T47D (cell line): ENCODE measurements around the gene CLEC6A.
"Not testable (repeated sequence)": the region's sequence is repeated elsewhere in the genome, so short reads cannot be mapped to it uniquely, and the experiment has no call there.

Experiments used
- DNase-seq, 2 experiments: peaks; one replicate each; pipeline versions ENCODE4 v3.0.0 to v3.0.0-alpha.2; 2011 to 2012; ENCODE audit warnings: low read depth in 1 of 2, low spot score in 1 of 2
- JUND ChIP-seq: IDR thresholded peaks from 2 replicates; pipeline ENCODE4 v1.6.1; 2012; ENCODE audit warnings: low read depth
- in situ Hi-C: cut with HindIII; loops from 2 replicates; pipeline ENCODE4 v1.10.0; 2016; ENCODE audit warnings: low sequenced_read_pairs, low pct_unique_long_range_greater_than_20kb

CLEC6A gene

DNA sequence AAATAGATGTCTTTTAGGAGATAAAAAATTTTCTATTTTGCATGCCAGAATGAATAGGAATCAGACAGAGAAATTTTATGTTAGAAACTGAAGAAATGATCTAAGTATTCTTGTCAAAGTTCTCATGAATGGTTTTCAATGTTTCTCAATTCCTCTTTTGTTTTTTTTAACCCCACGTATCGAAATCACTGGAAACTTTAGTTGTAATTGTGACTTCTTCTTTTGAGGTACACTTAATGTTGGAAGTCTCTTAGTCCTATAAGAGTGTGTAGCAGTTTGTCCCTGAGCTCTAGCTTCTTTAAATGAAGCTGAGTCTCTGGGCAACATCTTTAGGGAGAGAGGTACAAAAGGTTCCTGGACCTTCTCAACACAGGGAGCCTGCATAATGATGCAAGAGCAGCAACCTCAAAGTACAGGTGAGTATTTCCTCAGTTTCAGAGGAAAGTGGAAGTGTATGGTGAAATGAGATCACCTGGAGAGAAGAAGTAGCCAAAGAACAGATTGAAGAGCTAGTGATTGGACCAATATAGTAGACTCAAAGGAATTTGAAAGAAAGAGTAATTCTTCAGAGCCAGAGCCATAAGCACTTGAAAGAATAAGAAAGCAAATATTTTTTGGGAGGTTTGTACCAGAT lies at the start of gene CLEC6A:
CLEC6A (plus strand) TSS at position 236 of the 634 bp plus-strand sequence; CDS start at position 386, 150 bp downstream.
- DNase-seq, result no peak
- TF ChIP-seq JUND, result no peak
- in situ Hi-C loops, result no loop called here

DNA sequence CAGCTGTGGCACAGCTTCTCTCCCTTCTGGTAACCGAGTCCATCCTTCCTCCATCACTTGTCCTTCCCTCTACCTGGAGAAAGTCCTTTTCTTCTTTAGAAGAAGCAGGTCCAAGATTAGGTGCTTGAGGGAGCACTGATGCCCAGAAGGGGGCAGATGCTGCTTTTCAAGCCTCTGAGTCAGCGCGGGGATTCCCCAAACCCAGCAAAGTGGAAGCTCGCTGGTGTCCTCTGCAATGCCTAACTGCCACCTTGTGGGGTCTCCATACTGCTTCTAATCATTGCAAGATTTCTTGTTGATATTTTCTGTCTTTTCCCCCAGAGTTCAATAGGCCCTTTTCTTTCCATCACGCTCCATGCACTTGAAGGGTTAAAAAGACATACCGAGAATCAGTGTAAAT lies 36.2 kb upstream of the CLEC6A start:
- in situ Hi-C loops, DNase-seq: not testable (repeated sequence)

DNA sequence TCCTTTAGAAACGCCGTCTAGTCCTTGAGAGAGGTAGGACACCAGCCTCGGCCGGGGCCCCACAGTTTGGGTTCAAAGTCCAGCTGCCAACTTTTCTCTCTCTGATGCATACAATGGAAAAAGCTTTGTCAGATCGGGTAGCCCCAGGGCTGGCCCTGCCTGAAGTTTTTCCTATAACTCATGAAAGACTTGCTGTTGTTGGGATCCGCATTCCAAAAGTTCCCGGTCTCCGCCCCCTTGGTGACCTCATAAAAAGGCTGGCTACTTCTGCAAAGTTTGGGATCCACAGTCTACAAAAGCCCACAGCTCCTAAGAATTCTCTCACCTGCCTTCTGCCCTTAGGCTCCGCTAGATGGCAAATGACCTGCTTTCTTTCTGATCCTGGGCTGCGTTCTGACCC lies 35.3 kb upstream of the CLEC6A start:
- no peak for TF ChIP-seq JUND
- no peak for DNase-seq
- in situ Hi-C loops, result no loop called here

DNA sequence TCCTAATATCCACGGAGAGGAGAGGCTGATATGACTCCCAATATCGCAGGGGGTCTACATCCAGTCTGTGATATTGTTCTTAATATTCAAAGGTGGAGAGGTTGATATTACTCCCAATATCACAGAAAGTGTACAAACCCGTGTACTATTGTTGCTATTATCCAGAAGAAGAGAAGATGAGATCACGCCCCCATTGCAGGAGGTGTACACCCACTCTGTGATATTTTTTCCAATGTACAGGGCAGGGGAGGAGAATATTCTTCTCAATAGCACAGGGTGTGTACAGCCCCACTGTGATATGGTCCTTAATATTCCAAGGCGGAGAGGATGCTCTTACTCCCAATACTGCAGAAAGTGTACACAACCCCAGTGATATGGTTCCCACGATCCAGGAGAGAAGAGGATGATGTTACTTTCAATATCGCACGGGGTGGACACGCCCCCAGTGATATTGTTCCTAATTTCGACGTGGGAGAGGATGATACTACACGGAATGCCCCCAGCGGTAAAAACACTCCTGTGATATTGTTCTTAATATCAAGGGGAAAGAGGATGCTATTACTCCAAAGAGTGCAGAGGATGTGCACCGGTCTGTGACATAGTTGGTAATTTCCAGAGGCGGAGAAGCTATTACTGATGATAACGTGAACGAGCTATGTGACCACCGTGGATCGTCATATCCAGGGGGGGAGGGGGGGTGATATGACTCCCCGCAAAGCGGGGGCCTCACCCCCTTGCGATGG lies 11.1 kb upstream of the CLEC6A start:
- in situ Hi-C loops, DNase-seq: not testable (repeated sequence)

DNA sequence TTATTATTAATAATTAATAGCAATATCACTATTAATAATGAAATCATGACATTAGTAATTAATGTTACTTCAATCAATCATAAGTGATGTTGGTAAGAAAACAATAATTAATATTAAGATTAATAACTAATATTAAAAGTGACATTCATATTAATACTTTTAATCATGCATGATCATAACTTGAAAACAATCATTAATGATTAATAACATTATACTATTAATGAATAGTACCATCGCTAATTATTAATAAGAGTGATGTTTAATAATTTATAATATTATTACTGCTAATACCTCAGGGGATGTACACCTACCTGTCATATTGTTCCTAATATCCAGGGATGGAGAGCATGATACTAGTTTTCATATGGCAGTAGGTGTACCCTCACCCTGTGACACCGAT lies 10.0 kb upstream of the CLEC6A start:
- in situ Hi-C loops, result no loop called here
- no peak for DNase-seq
- TF ChIP-seq JUND, result no peak

DNA sequence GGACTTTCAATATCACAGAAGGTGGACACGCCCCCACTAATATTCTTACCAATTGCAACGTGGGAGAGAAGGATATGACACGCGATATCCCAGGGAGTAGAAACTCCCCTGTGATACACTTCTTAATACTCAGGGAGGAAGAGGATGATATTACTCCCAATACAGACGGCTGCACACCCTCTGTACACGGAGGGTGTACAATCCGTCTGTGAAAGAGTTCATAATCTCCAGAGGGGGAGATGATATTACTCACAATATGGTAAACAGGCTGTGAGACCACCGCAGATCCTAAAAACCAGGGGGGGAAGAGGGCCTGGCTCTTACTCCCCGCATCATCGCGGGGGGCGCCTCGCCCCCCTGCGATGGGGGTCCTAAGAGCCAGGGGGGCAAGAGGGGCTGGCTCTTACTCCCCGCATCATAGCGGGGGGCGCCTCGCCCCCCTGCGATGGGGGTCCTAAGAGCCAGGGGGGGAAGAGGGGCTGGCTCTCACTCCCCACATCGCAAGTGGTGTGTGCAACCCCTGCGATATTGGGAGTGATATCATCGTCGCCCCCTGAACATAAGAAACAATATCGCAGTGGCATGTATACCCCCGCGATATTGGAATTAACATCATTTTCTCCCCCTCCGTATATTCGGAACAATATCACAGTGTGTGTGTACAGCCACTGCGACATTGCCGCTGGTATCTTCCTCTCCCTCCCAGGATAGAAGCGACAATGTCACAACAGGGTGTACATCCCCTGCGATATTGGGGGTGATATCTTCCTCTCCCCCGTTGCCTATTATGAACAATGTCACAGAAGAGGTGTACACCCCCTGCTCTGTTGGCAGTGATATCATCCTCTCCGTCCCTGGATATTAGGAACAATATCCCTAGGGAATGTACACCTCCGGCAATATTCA lies 8.9 kb upstream of the CLEC6A start:
- in situ Hi-C loops, result no loop called here
- DNase-seq, result no peak
- no peak for TF ChIP-seq JUND

DNA sequence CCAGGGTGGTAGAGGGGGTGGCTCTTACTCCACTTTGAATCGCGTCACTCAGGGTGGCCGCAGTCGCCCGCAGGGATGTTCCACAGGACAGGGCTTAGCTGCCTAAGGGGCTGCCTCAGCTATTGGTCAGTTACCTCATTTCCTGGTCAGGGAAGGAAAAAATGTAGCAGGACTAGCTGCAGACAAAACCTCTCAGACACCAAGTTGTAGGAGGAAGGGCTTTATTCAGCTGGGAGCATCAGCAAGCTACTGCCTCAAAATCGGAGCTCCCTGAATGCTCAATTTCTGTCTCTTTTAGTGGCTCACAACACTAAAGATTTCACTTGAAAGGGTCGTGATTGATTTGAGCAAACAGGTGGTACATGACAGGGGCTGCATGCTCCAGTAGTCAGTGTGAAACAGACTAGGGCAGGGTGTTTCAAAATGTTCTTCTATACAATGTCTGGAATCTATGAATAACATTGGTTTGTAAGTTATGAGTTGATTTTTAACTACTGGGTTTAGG lies 6.4 kb upstream of the CLEC6A start:
- DNase-seq, result peak in 1 of 2 experiments; percentile 66
- no peak for TF ChIP-seq JUND
- in situ Hi-C loops, result no loop called here

DNA sequence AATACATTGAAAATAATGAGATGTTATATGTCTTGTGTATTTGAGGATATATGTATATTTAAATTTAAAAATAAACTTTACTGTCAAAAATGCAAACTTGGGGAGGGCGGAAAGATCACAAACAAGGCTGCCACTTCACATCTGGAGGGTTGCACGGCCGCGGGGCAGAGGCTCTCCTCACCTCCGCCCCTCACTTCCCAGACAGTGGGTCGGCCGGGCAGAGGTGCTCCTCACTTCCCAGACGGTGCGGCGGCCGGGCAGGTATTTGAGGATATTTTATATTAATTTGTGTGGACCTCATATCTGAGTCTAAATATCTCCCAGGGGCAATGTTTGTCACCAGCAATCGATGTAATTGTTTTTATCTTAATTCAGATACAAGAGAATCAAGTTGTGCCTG lies 3.7 kb upstream of the CLEC6A start:
- TF ChIP-seq JUND, result no peak
- in situ Hi-C loops, result no loop called here
- DNase-seq, result no peak

DNA sequence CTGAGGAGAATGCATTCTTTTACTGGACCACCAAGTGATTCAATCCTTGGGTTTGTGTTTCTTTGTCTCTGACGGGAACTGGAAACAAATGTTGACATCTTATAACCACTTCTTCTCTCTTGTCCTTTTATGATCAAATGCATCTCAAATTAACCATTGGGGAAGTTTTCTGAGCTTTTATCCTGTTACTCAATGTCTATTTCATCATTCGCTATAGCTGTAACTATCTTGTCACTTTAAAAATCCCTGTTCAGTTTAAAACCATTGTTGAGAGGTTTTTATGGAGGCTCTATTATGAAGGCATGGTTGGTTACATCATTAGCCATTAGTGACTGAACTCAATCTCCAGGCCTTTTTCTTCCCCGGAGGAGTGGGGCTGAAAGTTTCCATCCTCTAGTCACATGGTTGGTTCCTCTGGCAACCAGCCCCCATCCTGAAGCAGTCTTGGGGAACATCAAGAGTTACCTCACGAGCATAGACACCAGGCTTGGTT lies 2.7 kb upstream of the CLEC6A start:
- in situ Hi-C loops, result no loop called here
- no peak for DNase-seq
- TF ChIP-seq JUND, result no peak

DNA sequence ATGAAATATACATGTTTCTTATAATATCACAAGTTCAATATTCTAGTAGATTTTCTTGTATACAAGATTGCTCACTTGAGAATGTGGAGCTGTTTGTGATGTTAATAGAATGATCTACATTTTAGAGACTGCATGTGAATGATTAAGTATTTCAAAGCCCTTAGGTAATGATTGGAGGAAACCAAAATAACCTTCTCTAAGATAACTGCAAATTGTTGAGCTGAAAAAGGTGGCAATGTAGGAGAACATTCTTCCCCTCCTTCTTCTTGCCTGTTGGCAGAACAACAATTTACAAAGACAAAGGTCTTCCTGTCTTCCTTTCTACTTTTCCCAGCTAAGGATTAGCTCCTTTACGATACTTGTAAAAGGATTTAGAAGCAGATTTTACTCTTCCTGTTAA lies 2.0 kb upstream of the CLEC6A start:
- TF ChIP-seq JUND, result no peak
- in situ Hi-C loops, result no loop called here
- DNase-seq, result no peak

DNA sequence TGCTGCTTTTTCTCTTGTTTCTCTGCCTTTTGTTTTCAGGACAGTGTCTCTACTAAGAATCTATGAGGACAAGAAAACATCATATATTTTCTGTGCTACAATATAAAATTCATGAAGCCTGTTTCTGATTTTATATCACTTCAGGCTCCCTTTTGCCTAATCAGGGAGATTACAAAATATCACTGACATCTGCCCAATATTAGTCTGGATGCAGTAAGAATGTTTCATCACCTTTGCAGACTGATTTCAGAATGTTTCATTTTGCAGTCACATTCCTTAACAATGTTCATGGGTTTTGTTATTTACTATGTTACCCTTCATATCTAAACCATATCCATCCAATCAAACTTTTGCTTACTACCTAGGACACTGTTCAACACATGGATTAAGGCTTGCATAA lies 491 bp upstream of the CLEC6A start:
- TF ChIP-seq JUND, result no peak
- in situ Hi-C loops, result no loop called here
- DNase-seq, result no peak

DNA sequence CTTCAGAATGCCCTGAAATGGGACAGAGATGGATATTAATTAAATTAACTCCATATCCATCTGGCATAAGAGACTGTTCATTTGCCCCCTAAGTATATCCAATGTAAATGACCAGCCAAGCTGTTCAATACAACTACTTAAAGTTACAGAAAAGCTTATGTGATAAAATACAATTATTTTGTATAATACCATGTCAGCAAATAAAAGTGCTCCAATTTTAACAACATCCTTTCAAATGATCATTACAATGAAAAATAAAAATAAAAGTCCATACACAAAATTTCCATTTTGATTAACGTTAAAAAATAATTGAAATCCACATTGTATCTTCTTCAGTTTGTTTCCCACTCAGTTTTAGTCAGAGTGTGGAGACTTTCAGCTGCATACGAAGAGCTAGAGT lies 5.7 kb downstream of the CLEC6A start:
- DNase-seq, result no peak
- in situ Hi-C loops, result no loop called here
- TF ChIP-seq JUND, result no peak
